ENCODE data around the gene USP49.

The USP49 gene

DNA sequence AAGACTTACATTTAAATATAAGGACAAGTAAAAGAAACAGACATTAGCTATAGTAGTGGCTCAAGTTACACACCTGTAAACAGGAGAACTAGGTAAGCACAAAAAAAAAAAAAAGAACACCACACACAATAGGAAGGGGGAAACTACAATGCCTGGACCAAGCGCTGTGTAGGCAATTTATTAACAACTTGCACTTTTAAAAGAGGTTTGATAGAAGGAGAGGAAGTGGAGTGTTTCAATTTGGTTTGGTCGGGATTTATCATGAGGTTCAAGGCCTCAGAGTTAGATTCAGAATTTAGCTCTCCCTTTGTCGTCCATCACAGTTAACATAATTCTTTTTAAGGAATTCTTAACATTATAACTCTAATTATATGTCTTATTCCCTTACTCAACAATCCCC lies 1.1 kb upstream of the USP49 start:
- Histone ChIP-seq H3K4me3 (ENCODE audit: low read depth, low read length) (peak overlapping the region; percentile 86), H3K36me3 (ENCODE audit: insufficient read depth, low read length) (no peaks in the 10 kb centered on the region), H3K4me1 (ENCODE audit: control insufficient read depth, insufficient read depth, low read length, unreplicated experiment) (peaks cover 13% of the 10 kb centered on the region), H3K79me2 (ENCODE audit: control insufficient read depth, insufficient read depth, low read length, unreplicated experiment) (no peaks in the 10 kb centered on the region), H3K27ac (ENCODE audit: low read depth, low read length) (peak overlapping the region; percentile 66), H3K27me3 (ENCODE audit: insufficient read depth, low read length) (no peaks in the 10 kb centered on the region), H2AFZ (ENCODE audit: low read length, unreplicated experiment) (peak overlapping the region; percentile 7)

DNA sequence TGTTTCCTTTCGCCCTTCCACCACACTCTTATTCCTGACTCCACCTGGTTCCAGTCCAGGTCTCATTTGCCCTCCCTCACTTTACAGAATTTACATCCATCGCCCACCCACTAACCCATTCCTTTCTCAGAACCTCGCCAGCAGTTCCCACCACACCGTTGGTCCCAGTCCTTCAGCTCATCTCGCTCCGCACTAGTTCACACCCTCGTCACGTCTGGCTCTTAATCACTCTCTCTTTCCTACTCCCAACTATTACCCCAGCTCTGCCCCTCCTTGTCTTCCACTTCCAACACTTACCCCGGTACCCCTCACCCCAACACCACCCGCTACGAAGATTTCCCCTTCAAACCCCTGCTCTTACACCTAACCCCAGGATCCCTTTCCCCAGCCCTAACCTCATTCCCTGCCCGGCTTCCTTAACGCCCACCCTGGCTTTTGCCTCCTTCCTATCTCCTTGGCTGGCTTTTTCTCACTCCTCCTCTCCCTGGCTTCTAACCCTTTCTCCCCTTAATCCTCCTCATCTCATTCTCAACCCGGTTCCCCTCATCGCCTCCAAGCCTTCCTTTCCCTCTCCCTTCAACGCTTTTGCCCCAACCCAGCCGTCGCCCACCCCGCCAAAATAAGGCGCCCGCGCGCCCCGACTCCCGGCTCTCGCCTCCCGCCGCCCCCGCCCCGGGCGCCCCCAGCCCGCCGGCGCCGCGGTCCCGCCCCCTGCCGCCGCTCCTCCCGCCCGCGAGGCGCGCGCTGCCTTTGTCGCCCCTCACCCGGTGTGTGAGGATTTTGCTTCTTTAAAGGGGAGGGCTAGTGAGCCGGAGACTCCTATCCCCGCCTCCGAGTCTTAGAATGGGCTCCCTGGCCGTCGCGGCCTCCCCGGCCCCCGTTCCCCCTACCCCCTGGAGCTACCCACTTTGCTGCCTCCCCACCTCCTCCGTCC lies 542 bp downstream of the USP49 start:
- H3K4me1 ChIP-seq (ENCODE audit: control insufficient read depth, insufficient read depth, low read length, unreplicated experiment): peaks cover 13% of the 10 kb centered on the region
- H3K4me3 ChIP-seq (ENCODE audit: low read depth, low read length): peak overlapping the region; percentile 86
- H3K36me3 ChIP-seq (ENCODE audit: insufficient read depth, low read length): no peaks in the 10 kb centered on the region
- H3K79me2 ChIP-seq (ENCODE audit: control insufficient read depth, insufficient read depth, low read length, unreplicated experiment): no peaks in the 10 kb centered on the region
- H2AFZ ChIP-seq (ENCODE audit: low read length, unreplicated experiment): peak overlapping the region; percentile 57
- no peaks in the 10 kb centered on the region for H3K27me3 ChIP-seq (ENCODE audit: insufficient read depth, low read length)
- no peak overlapping the region for H3K27ac ChIP-seq (ENCODE audit: low read depth, low read length)

DNA sequence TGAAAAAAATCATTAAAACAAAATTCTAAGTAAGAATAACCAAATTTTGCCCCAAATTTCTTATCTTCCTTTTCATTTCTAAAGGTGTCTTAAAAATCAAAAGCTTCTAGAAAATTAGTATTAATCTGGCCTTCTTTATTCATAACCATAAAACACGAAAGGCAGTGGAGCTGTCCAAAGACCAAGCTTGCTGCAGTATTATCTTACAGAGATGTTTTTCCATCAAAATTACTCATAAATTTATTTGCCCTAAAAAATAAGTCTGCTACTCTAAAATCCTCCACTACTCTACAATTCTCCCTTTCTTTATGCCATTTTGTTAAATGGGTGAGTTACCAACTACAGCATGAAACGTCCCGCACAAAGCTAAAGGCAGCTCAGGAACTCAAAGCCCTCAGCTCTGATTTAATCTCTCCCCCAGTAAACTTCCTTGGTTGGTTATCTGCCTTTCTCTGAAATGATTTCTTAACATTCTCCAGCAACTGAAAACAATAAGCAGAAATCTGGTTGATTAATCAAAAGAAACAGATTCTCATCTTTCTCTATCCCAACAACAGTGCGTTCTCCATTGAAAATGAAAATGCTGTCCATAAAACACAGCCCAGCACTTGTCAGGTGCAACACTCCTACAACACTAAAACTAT lies 2.1 kb downstream of the USP49 start:
- no peaks in the 10 kb centered on the region for H3K27me3 ChIP-seq (ENCODE audit: insufficient read depth, low read length)
- no peak overlapping the region for H3K27ac ChIP-seq (ENCODE audit: low read depth, low read length)
- no peaks in the 10 kb centered on the region for H3K79me2 ChIP-seq (ENCODE audit: control insufficient read depth, insufficient read depth, low read length, unreplicated experiment)
- no peak overlapping the region for H2AFZ ChIP-seq (ENCODE audit: low read length, unreplicated experiment)
- no peaks in the 10 kb centered on the region for H3K36me3 ChIP-seq (ENCODE audit: insufficient read depth, low read length)
- H3K4me3 ChIP-seq (ENCODE audit: low read depth, low read length): no peak overlapping the region
- peaks cover 13% of the 10 kb centered on the region for H3K4me1 ChIP-seq (ENCODE audit: control insufficient read depth, insufficient read depth, low read length, unreplicated experiment)

GRCh38 chr6:41887331-41887751 lies 7.8 kb downstream of the USP49 start:
- no peaks in the 10 kb centered on the region for H3K79me2 ChIP-seq (ENCODE audit: control insufficient read depth, insufficient read depth, low read length, unreplicated experiment)
- H3K27ac ChIP-seq (ENCODE audit: low read depth, low read length): no peak overlapping the region
- no peaks in the 10 kb centered on the region for H3K27me3 ChIP-seq (ENCODE audit: insufficient read depth, low read length)
- H3K4me3 ChIP-seq (ENCODE audit: low read depth, low read length): no peak overlapping the region
- H3K36me3 ChIP-seq (ENCODE audit: insufficient read depth, low read length): no peaks in the 10 kb centered on the region
- H2AFZ ChIP-seq (ENCODE audit: low read length, unreplicated experiment): no peak overlapping the region
- H3K4me1 ChIP-seq (ENCODE audit: control insufficient read depth, insufficient read depth, low read length, unreplicated experiment): no peaks in the 10 kb centered on the region

DNA sequence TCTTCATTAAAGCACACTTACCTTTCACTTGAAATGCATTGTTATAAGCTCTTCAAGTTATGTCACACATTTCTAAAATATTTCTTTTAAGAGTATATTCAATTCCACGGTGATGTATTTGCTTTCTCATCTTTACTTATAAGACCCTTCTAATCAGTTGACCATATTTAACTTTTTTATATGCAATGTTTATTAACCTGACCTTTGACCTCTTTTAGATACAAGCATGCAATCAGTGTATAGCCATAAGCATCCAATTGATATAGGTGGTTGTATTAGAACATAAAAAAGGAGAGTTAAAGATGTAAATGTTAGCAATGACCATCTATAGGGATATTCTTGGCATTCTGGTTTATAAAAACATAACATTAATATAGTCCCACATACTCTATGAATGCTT lies 9.2 kb downstream of the USP49 start:
- no peak overlapping the region for H3K4me3 ChIP-seq (ENCODE audit: low read depth, low read length)
- H3K79me2 ChIP-seq (ENCODE audit: control insufficient read depth, insufficient read depth, low read length, unreplicated experiment): no peaks in the 10 kb centered on the region
- no peaks in the 10 kb centered on the region for H3K36me3 ChIP-seq (ENCODE audit: insufficient read depth, low read length)
- H2AFZ ChIP-seq (ENCODE audit: low read length, unreplicated experiment): no peak overlapping the region
- no peaks in the 10 kb centered on the region for H3K27me3 ChIP-seq (ENCODE audit: insufficient read depth, low read length)
- no peak overlapping the region for H3K27ac ChIP-seq (ENCODE audit: low read depth, low read length)
- H3K4me1 ChIP-seq (ENCODE audit: control insufficient read depth, insufficient read depth, low read length, unreplicated experiment): peaks cover 5% of the 10 kb centered on the region

DNA sequence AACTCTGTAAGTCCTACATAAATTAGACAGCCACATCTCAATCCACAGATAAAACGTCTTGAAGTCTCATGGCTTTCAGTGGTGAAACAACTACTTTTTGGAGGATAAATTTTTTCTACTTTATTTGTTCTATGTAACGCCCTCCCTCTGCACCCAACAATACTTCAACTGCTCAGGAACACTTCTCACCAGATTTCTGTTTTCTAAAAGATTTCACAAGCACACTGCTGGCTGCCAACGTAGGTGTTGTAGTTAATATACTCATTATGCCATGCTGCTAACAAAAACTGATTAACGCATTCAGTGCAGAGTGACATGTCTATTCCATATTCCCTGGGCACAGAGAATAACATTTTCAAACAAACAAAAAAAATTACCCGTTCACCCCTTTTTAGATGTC lies 10.2 kb downstream of the USP49 start:
- Histone ChIP-seq H3K27me3 (ENCODE audit: insufficient read depth, low read length) (no peaks in the 10 kb centered on the region), H3K27ac (ENCODE audit: low read depth, low read length) (no peak overlapping the region), H2AFZ (ENCODE audit: low read length, unreplicated experiment) (no peak overlapping the region), H3K4me3 (ENCODE audit: low read depth, low read length) (no peak overlapping the region), H3K36me3 (ENCODE audit: insufficient read depth, low read length) (no peaks in the 10 kb centered on the region), H3K4me1 (ENCODE audit: control insufficient read depth, insufficient read depth, low read length, unreplicated experiment) (peaks cover 5% of the 10 kb centered on the region), H3K79me2 (ENCODE audit: control insufficient read depth, insufficient read depth, low read length, unreplicated experiment) (no peaks in the 10 kb centered on the region)

DNA sequence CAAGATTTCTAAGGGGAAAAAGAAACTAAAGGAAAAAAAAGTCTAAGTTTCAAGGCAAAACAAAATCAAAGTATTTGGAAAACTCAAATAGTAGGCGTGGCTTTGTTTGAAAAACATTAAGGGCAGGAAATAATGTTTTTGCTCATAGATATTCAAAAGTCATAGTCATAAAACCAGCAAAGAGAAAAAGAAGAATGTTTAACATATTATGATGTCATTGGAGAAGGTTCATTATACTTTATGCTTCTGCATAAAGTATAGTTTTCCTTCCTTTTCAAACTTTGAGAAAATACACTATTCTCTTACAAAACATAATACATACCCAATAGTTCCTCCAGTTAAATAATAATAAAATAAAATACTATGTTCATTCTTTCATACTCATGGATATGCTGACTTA lies 13.7 kb downstream of the USP49 start:
- no peak overlapping the region for H2AFZ ChIP-seq (ENCODE audit: low read length, unreplicated experiment)
- no peaks in the 10 kb centered on the region for H3K36me3 ChIP-seq (ENCODE audit: insufficient read depth, low read length)
- H3K27me3 ChIP-seq (ENCODE audit: insufficient read depth, low read length): no peaks in the 10 kb centered on the region
- peaks cover 25% of the 10 kb centered on the region for H3K4me1 ChIP-seq (ENCODE audit: control insufficient read depth, insufficient read depth, low read length, unreplicated experiment)
- H3K27ac ChIP-seq (ENCODE audit: low read depth, low read length): no peak overlapping the region
- no peaks in the 10 kb centered on the region for H3K79me2 ChIP-seq (ENCODE audit: control insufficient read depth, insufficient read depth, low read length, unreplicated experiment)
- H3K4me3 ChIP-seq (ENCODE audit: low read depth, low read length): no peak overlapping the region

DNA sequence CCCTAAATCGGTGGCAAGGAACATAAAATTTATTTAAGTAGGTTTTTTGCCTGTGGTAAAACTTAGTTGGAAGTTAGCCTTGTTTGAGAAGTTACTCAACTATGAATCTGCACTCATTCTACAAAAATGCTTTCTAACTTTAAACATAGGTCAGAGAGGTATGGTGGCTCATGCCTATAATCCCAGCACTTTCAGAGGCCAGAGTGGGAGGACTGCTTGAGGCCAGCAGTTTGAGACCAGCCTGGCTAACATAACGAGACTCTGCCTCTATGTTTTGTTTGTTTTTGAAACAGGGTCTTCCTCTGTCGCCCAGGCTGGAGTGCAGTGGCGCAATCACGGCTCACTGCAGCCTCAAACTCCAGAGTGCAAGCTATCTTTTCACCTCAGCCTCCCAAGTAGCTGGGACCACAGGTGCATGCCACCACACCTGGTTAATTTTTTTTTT lies 16.2 kb downstream of the USP49 start:
- H3K4me3 ChIP-seq (ENCODE audit: low read depth, low read length): no peak overlapping the region
- no peaks in the 10 kb centered on the region for H3K79me2 ChIP-seq (ENCODE audit: control insufficient read depth, insufficient read depth, low read length, unreplicated experiment)
- H3K4me1 ChIP-seq (ENCODE audit: control insufficient read depth, insufficient read depth, low read length, unreplicated experiment): peaks cover 25% of the 10 kb centered on the region
- H3K36me3 ChIP-seq (ENCODE audit: insufficient read depth, low read length): no peaks in the 10 kb centered on the region
- no peak overlapping the region for H2AFZ ChIP-seq (ENCODE audit: low read length, unreplicated experiment)
- H3K27ac ChIP-seq (ENCODE audit: low read depth, low read length): peak overlapping the region; percentile 60
- H3K27me3 ChIP-seq (ENCODE audit: insufficient read depth, low read length): no peaks in the 10 kb centered on the region

DNA sequence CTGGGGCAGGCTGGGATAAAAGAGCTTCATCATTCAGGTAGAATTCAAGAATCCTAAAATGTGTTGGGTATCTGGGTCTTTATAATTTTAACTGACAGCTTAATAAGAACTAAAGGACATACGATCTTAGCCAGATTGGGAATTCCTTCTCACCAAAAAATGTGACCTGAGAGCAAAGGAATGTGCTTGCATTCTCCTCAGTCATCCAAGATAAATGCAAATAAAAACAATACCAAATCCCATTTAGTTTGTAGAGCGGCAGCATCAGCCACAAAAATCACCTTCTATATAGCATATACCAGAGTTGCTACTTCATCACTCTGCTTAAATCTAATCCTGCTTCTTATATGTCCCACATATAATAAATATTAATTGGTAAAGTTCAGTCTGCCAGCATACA lies 16.9 kb downstream of the USP49 start:
- H3K4me1 ChIP-seq (ENCODE audit: control insufficient read depth, insufficient read depth, low read length, unreplicated experiment): peaks cover 25% of the 10 kb centered on the region
- peak overlapping the region; percentile 24; the same call in 1 of the 2 replicates for H3K4me3 ChIP-seq (ENCODE audit: low read depth, low read length)
- no peaks in the 10 kb centered on the region for H3K36me3 ChIP-seq (ENCODE audit: insufficient read depth, low read length)
- no peaks in the 10 kb centered on the region for H3K27me3 ChIP-seq (ENCODE audit: insufficient read depth, low read length)
- H3K79me2 ChIP-seq (ENCODE audit: control insufficient read depth, insufficient read depth, low read length, unreplicated experiment): no peaks in the 10 kb centered on the region
- H2AFZ ChIP-seq (ENCODE audit: low read length, unreplicated experiment): peak overlapping the region; percentile 24
- H3K27ac ChIP-seq (ENCODE audit: low read depth, low read length): peak overlapping the region; percentile 60

DNA sequence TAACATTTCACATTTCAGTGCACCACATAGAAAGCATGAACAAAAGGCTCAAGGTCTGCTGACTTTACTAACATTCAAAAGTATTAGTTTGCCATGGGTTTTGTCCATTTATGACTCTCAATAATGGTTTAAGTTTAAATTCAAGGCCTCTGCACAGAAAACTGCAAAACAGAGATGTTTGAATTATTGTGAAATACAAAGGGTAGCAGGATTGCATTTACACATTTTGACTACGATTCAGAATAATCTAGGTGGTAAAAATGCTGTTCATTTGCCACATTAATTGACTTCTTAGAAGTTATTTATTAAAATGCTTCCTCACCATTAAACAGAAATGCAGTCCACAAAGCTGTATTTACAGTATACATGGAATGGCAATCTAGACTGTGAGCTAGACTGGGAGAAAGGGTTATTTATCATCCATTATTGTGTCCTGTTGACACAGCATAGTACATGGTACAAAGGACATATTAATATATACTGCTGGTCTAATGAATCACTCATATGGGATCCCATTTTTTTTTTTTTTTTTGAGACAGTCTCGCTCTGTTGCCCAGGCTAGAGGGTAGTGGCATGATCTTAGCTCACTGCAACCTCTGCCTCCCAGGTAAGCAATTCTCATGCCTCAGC lies 18.0 kb downstream of the USP49 start:
- H3K36me3 ChIP-seq (ENCODE audit: insufficient read depth, low read length): no peaks in the 10 kb centered on the region
- H3K4me1 ChIP-seq (ENCODE audit: control insufficient read depth, insufficient read depth, low read length, unreplicated experiment): peaks cover 25% of the 10 kb centered on the region
- H3K27me3 ChIP-seq (ENCODE audit: insufficient read depth, low read length): no peaks in the 10 kb centered on the region
- no peaks in the 10 kb centered on the region for H3K79me2 ChIP-seq (ENCODE audit: control insufficient read depth, insufficient read depth, low read length, unreplicated experiment)
- no peak overlapping the region for H2AFZ ChIP-seq (ENCODE audit: low read length, unreplicated experiment)
- no peak overlapping the region for H3K4me3 ChIP-seq (ENCODE audit: low read depth, low read length)
- H3K27ac ChIP-seq (ENCODE audit: low read depth, low read length): no peak overlapping the region

All from ACC112 (cell line).